ENCODE data around the gene P2RX4.

DNA sequence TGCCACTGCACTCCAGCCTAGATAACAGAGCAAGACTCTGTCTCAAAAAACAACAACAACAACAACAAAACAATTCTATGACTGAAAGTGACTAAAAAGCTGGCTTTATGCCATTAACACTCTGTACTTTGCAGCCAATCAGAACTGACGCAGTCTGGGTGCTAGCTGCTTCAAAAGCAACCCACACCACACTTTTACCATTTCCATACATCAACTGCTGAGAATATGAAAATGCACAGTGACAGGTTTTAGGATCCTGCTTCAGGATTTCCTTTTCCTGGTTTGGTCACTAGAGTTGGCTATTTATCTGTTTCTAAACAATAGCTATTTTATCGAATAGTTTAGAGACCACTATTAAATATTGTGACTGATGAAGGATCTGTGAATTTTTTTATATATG is 23.1 kb upstream of the P2RX4 start:
- TF ChIP-seq, protein P1, sequence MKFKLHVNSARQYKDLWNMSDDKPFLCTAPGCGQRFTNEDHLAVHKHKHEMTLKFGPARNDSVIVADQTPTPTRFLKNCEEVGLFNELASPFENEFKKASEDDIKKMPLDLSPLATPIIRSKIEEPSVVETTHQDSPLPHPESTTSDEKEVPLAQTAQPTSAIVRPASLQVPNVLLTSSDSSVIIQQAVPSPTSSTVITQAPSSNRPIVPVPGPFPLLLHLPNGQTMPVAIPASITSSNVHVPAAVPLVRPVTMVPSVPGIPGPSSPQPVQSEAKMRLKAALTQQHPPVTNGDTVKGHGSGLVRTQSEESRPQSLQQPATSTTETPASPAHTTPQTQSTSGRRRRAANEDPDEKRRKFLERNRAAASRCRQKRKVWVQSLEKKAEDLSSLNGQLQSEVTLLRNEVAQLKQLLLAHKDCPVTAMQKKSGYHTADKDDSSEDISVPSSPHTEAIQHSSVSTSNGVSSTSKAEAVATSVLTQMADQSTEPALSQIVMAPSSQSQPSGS (CRISPR knock-in tag; IDR thresholded peaks at IDR 0.05) = no peak
- no peak for TF ChIP-seq ZNF484 (CRISPR knock-in tag; IDR thresholded peaks at IDR 0.05; ENCODE audit: borderline replicate concordance, low read depth)
- no peak for TF ChIP-seq BRCA1 (CRISPR knock-in tag; IDR thresholded peaks at IDR 0.05)
